Muscle of leg (tissue), 11 donors: Measurements from ENCODE around the gene OR2Z1. TPM values are rescaled to one million over a fixed set of nuclear protein-coding genes. Genes with fewer than 3 reads are reported as not detected.
"Not testable (repeated sequence)": the region's sequence is repeated elsewhere in the genome, so short reads cannot be mapped to it uniquely, and the experiment has no call there.

Source experiments
- DNase-seq: peaks from one replicate; pipeline ENCODE4 v3.0.0; 2013
- H3K27ac ChIP-seq: one replicate; pipeline ENCODE4 v1.5.1; 2013; ENCODE audit warnings: mild to moderate bottlenecking, low read length, control low read depth
- H3K27me3 ChIP-seq: one replicate; pipeline ENCODE4 v1.6.1; 2013; ENCODE audit warnings: low read length; ENCODE audit not compliant: control insufficient read depth, insufficient read depth
- H3K36me3 ChIP-seq: one replicate; pipeline ENCODE4 v1.6.1; 2013; ENCODE audit warnings: low read length; ENCODE audit not compliant: control insufficient read depth, insufficient read depth
- H3K4me1 ChIP-seq: one replicate; pipeline ENCODE4 v1.6.1; 2013; ENCODE audit warnings: low read length; ENCODE audit not compliant: control insufficient read depth, insufficient read depth
- H3K4me3 ChIP-seq: one replicate; pipeline ENCODE4 v1.5.1; 2013; ENCODE audit warnings: low read length, control low read depth
- H3K9me3 ChIP-seq: replicated peaks from 2 replicates; pipeline ENCODE4 v1.6.1; 2013; ENCODE audit warnings: low read depth, low read length; ENCODE audit not compliant: control insufficient read depth
- whole genome bisulfite sequencing: methylation state at CpG from one replicate; pipeline ENCODE4 v1.1.5; 2013; ENCODE audit warnings: missing lambda C conversion rate; ENCODE audit not compliant: insufficient coverage; 5-methylcytosine and 5-hydroxymethylcytosine counted together
- polyA plus RNA-seq, 8 donors: library from polyadenylated mRNA; unstranded; fragments of 120-200 nt; gene quantifications; one replicate each; pipeline versions ENCODE4 v1.2.1 to v1.2.3, GENCODE V29; 2013; ENCODE audit warnings: inconsistent platforms in 1 of 8, low replicate concordance in 1 of 8; ENCODE audit not compliant: insufficient read length in 8 of 8, insufficient read depth in 1 of 8
- total RNA-seq: library from RNA; stranded (reverse); fragments of 120-200 nt; gene quantifications from one replicate; pipeline ENCODE4 v1.2.4, GENCODE V29; 2013

Gene OR2Z1
- total and polyA plus RNA-seq, 9 donors, result not detected

- WGBS, result no CpG with 5 or more reads among the region's 11 CpGs
- H3K4me1 ChIP-seq, result not testable (repeated sequence)
Measured at GRCh38 chr19:8767257-8767656, 45.8 kb downstream of the OR2Z1 start.

DNA sequence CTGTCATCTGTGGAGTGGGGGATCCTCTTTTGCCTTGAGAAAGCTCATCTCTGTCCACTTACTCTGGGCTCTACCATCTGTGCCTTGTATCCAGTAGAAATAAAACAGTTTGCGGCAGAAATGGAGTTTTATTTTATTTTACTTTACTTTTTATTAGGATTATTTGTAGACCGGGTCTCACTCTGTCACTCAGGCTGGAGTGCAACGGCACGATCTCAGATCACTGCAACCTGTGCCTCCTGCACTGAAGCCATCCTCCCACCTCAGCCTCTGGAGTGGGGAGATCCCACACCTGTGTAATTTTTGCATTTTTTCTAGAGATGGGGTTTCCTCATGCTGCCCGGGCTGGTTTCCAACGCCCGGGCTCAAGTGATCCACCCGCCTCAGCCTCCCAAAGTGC is 47.8 kb downstream of the OR2Z1 start:
- not testable (repeated sequence) for DNase-seq, H3K36me3 ChIP-seq, H3K4me3 ChIP-seq, H3K27ac ChIP-seq, H3K9me3 ChIP-seq, H3K27me3 ChIP-seq, H3K4me1 ChIP-seq
- no CpG with 5 or more reads among the region's 8 CpGs for WGBS

More at GRCh38 chr19:8767257-8767656, 45.8 kb downstream of the OR2Z1 start:
- DNase-seq, H3K27me3 ChIP-seq, H3K36me3 ChIP-seq, H3K9me3 ChIP-seq, H3K4me3 ChIP-seq, H3K27ac ChIP-seq: not testable (repeated sequence)

DNA sequence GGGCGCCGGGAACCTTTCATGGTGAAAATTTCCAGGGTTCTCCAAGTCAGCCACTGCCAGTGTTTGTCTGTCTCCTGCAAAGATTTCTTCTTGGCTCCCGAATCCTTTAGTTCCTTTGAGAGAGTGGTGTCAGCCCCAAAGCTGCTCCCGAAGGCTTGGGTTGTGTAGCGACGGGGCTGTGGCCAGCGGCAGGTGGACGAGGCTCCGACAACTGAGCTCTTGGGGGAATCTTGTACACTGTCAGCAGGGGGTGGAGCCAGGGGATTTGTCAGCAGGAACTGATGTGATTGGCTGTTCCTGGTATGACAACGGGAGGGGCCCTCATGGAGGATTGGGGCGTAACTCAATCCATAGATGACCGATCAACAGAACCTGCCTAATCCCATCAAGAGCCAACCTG is 52.2 kb downstream of the OR2Z1 start:
- H3K27ac ChIP-seq, H3K9me3 ChIP-seq, H3K4me3 ChIP-seq, H3K36me3 ChIP-seq, H3K4me1 ChIP-seq, H3K27me3 ChIP-seq, DNase-seq: not testable (repeated sequence)
- WGBS, result no CpG with 5 or more reads among the region's 12 CpGs

Other genes with a start within 250 kb of the OR2Z1 start
- 0.31 TPM for gene PRAM1, start 219.0 kb upstream of the OR2Z1 start, total RNA-seq
- gene PRAM1, start 219.0 kb upstream of the OR2Z1 start, polyA plus RNA-seq, result 1 to 10 TPM in 7 of 8 donors, under 1 TPM in 1; 0.86 to 2.1 (median 1.7) TPM
- gene ZNF414, start 207.5 kb upstream of the OR2Z1 start, total RNA-seq, result 2.8 TPM
- gene ZNF414, start 207.5 kb upstream of the OR2Z1 start, polyA plus RNA-seq, result 10 to 100 TPM; 13.5 to 19.0 (median 15.3) TPM
- 2.3 TPM for gene MYO1F, start 144.2 kb upstream of the OR2Z1 start, total RNA-seq
- gene MYO1F, start 144.2 kb upstream of the OR2Z1 start, polyA plus RNA-seq, result 1 to 10 TPM; 3.1 to 9.2 (median 5.3) TPM
- 28.1 TPM for gene ADAMTS10, start 110.9 kb upstream of the OR2Z1 start, total RNA-seq
- gene ADAMTS10, start 110.9 kb upstream of the OR2Z1 start, polyA plus RNA-seq, result 10 to 100 TPM; 25.2 to 40.4 (median 33.4) TPM
- not detected for gene NFILZ, start 91.0 kb upstream of the OR2Z1 start, total RNA-seq
- not detected for gene NFILZ, start 91.0 kb upstream of the OR2Z1 start, polyA plus RNA-seq
- gene ACTL9, start 22.8 kb upstream of the OR2Z1 start, total RNA-seq, result not detected
- not detected for gene ACTL9, start 22.8 kb upstream of the OR2Z1 start, polyA plus RNA-seq
- 25.8 TPM for gene ZNF558, start 110.7 kb downstream of the OR2Z1 start, total RNA-seq
- gene ZNF558, start 110.7 kb downstream of the OR2Z1 start, polyA plus RNA-seq, result 10 to 100 TPM; 16.1 to 25.8 (median 20.3) TPM
- gene MBD3L1, start 110.7 kb downstream of the OR2Z1 start, total RNA-seq, result not detected
- not detected for gene MBD3L1, start 110.7 kb downstream of the OR2Z1 start, polyA plus RNA-seq